OCI-LY3 (cell line): Measurements from ENCODE around the gene CENPK.

Experiments used
- CTCF ChIP-seq: fragments of 200-600, 300-600 bp; sonication (generic); IDR thresholded peaks from 2 replicates; pipeline ENCODE4 v1.5.1; 2014; ENCODE audit warnings: antibody characterized with exemption, low read length, low read depth
- EZH2phosphoT487 ChIP-seq: fragments of 200-600 bp; shearing (Covaris generic); IDR thresholded peaks from 2 replicates; pipeline ENCODE4 v1.6.1; 2018; ENCODE audit warnings: antibody characterized with exemption, mixed run types, low read depth

GRCh38 chr5:65475895-65476294 is 87.1 kb downstream of the CENPK start:
- TF ChIP-seq CTCF: no peak
- no peak for TF ChIP-seq EZH2phosphoT487
